Hippocampal formation (tissue), 2 donors: ENCODE measurements around the gene CAMKK1.
A peak's percentile ranks its signal among the peaks of the same experiment; 100 is the strongest.
"Not testable (repeated sequence)": the region's sequence is repeated elsewhere in the genome, so short reads cannot be mapped to it uniquely, and the experiment has no call there.

Experiments
- DNase-seq, 2 donors: peaks; one replicate each; lab custom pipeline; 2025; lab: John Stamatoyannopoulos, UW

Gene CAMKK1

DNA sequence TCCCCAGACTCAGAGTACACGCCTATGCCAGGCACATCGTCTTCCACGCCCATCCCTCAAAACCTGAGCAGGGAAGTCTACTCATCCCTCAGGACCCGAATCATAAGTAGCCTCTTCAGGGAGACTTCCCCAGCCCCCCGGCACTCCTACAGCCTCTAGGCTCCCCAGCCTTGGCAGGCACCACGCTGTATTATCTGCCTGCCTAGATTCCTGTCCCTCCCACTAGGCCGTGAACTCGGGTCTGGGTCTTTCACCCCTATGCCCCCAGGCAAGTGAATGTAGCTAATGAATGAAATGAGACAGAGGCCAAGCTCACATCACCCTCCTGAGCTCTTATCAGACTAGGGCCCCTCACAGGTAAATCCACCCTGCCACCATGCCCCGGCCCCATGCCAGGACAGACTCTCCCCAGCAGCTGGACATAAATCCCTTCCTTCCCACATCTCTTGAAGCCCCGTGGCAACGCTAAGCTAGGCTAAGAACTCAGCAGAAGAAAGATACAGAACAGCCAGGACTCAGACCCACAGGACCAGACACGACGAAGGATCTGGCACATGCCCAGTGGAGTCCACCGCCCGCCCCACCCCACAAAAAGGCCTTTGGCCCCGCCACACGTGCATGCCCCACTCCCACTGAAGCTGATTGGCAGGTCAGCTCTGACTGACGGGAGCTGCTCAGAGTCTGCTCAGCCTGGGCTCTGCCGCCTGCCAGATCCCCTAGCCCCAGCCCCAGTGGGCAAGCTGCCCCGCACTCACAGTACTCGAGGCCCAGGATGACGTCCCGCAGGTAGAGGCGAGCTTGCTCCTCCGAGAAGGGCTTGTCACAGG, 13.0 kb downstream of the CAMKK1 start:
- DNase-seq, result no peak

DNA sequence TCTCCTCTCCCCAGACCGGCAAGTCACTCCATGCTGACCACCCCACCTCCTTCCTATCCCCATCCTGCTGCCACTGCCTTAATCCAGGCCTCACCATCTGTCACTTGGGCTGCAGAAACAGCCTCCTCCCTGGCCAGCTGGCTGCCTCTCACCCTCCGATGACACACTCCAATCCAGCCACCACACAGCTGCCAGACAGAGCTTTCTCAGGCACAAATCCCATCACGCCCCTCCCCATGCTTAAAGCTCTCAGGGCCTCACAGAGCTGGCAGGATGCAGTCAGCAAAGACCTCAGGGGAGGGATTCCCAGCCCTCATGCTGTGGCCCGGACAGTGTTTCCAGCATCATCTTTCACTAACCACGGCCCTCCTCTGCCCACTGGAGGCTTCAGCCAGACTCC, 13.7 kb downstream of the CAMKK1 start:
- no peak for DNase-seq

DNA sequence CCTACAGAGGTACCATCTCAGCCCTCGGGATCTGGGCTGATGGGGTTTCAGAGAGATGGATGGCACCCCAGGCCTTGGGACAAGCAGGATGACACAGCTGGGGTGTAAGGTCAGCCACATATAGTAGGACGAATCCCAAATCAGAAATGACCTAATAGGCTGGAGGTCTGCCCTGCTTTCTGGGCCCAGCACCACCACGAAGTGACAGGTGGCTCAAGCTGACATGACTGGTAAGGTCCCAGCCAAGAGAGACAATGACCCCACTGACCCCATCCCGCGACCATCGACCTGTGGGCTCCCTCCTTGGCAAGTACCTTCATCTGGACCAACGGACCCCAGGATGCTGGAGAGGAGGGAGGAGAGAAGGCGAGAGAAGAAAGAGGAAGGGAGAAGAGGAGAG, 15.6 kb downstream of the CAMKK1 start:
- DNase-seq, result no peak

DNA sequence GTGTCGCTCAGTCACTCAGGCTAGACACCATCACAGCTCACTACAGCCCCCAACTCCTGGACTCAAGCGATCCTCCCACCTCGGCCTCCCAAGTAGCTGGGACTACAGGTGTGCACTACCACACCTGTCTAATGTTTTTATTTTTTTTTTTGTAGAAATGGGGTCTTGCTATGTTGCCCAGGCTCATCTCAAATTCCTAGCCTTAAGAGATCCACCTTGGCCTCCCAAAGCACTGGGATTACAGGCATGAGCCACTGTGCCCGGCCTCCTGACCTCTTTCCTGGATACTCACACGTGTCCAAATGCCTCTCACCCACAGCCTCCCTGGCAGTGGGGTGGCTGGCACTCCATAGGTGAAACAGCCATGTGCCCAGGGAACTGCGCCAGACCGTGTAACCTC, 17.5 kb downstream of the CAMKK1 start:
- no peak for DNase-seq

DNA sequence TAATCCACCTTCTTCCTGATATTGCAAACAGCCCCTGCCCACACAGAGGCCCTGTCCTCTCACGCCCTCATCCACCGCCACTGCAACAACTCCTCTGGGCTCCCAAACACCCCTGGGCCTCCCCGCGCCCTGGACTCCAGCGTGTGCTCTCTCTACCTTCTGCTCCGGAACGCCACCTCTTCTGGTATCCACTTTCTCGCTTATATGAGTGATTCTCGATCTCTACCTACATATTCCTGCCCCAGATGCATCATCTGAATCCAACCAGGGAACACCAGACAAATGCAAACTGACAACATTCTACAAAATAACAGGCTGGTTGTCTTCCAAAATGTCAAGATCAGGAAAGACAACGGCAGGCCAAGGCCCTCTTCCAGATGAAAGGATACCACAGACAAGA, 19.0 kb downstream of the CAMKK1 start:
- no peak for DNase-seq

DNA sequence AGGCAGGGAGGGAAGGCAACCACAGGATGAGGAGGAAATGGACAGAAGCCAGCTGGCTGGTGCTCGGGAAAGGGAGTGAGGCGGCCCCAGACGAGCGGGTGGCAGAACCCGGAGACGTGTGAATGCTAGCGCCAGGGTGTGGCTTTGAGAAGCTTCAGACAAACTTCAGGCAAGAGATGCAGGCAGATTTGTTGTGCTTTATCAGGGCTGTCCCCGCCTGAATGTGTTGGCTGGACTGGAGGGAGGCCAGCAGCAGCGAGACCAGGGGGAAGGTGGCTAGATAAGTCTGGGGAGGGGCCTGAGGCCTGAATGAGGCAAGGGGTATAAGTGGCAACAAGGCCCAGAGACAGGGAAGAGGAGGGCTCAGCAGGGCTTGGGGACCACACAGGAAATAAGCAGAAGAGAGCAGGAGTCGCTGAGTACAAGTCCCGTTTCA, 22.0 kb downstream of the CAMKK1 start:
- no peak for DNase-seq

DNA sequence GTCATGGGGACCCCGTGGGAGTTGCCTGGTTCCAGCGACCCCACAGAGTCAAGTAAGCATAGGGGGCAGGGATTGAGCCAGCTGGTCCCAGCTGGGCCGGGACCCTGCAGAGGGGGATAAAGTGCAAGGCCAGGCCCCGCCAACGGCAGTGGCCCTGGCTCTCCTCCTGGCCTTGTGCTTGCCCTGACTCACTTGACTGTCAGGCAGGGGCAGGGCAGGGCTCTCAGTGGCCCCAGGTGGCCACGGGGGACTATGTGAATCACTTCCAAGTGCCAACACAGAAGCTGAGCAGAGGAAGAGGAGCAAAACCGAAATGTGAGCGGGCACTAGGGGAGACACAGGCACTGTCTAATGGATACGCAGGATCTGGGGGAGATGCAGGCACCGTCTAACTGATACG, 25.2 kb downstream of the CAMKK1 start:
- no peak for DNase-seq

DNA sequence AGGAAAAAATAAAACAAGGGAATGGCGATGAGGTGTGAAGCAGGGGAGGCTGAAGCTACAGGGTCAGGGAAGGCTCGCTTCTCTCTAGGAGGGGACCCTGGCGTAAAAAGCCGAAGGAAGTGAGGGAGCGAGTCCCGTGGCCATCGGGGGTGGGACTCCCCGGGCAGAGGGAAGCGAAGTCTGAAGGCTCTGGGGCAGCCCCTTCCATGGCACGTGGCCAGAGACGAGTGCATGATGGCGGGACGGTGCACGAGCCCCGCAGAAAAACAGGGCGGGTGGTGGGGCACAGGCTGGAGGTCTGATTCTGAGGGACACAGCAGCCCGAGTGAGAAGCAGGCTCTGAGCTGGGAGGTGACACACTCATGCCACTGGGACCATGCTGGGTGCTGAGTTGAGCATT, 25.7 kb downstream of the CAMKK1 start:
- DNase-seq, result no peak

DNA sequence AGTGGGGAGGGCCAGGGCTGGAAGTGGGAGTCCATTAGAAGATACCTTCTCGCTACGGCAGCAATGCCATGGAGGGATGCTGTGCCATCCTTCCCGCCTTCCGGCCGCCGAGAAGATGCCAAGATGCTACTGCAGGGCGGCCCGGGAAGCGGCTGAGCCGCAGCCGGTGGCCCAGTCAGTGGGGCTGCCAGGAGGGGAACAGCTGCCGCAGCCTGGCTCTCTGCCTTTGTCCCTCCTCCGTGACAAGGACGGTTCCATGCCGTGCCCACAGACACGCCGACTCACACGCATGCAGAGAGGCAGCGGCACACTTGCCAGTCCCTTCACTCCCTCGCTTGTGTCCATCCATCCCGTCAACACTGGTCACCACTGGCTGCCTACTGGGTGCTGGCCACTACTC, 26.6 kb downstream of the CAMKK1 start:
- DNase-seq, result no peak

DNA sequence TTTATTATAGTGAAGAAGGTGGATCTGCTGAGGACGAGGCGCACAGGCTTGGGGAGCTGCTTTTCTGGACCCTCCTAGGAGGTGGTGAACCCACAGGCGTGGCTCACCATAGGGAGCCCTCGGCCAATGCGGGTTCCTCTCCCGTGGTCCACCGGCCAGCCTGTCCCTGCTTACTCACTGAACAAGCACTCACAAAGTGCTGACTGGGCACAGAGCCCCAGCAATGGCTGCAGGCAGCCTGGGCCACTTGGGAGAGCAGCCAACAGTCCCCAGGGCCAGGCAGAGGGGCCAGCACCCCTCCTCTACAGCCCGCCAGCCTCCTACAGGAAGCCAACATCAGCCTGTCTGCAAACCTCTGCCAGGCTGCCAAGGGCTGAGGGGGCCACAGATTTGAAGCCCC, 27.7 kb downstream of the CAMKK1 start:
- peak in 1 of 2 donors; percentile 37 for DNase-seq

DNA sequence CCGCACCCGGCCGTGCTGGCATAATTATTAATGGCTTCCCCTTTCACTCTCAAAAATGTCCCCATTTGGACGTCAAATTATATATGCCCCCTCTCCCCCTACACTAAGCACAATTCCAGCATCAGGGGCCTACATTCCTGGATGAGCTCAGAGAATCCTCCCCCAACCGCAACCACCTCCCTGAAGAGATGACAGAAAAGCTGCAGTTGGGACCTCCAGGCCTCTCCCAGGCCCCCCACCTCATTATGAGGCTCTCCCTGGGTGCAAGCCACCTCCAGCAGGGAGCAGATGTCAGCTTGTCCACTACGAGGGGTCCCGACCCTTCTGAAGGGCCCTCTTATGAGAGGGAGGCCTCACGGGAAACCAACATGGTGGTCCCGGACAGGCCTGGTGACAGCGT, 28.3 kb downstream of the CAMKK1 start:
- DNase-seq, result no peak

DNA sequence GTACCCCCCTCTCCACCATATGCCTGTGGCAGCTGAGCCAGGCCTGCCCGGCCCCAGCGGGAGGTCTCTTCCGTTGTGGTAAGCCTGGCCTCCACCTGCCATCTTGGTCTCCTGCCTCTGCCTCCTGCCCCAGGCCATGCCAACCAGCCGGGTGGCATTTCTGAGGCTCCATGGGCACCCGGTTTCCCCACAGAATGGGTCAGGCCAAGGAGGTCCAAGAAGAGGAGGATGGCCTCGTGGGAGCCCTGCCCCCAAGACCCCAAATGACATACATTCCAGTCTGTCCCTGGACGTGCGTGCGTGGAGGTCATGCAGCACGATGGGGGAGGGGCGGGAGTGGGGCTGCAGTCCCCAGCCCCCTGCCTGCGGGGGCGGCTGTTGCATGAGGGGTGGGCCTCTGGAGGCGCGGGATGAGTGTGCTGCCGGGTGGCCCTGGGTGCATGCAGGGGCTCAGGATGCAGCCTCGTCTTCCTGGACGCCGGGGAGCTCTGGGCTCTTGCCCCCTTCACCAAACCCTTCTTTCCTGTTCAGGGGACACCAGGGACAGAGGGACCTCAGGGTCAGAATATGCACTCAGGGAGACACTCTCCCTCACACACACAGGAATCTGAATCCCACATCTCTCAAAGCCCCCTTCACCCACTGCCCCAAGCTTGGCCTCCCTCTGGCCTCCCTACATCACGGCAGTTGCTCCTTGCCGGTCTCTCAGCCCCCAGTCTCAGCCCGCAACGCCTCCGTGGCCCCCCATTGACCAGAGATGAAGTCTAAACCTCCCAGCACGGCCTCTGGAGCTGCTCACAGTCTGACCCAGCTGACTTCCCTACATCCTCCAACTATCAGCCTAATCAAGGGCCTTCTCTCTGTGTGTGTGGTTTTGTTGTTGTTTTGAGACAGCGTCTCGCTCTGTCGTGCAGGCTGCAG, 30.8 kb downstream of the CAMKK1 start:
- DNase-seq, result no peak

DNA sequence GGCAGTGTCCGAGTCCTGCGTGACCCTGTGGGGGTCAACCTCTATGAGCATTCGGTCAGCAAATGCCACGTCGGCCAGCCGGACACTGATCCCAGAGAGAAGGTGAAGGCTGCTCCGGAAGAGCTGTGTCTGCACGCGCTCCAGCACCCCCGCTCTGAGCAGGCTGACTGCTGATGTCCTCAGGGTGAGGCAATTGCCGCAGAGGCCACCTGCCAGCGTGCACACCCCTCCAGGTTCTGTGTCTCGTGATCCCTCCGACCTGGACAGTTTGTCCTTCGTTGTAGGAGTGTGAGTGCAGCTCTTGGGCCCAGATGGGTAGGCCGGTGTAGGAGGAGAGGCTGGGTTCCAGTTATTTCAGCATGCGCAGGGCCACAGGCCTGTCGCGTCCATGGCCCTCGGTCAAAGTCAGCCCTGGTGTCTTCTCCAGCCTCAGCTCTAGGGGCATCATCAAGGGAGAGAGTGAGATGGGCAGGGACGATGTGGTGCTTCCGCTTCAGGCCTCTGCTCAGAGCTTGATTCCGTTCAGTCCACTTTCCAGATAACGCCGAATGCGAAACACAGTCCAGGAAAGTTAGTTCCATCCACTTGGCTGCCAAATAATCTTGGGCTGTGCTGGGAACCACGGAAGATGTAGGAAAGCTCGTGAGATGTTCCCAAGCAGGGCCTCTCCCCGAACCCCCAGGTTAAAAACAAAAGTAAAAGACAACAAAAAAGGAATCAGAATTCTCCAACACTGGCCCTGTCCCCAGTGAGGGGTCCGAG, 31.7 kb downstream of the CAMKK1 start:
- no peak for DNase-seq

DNA sequence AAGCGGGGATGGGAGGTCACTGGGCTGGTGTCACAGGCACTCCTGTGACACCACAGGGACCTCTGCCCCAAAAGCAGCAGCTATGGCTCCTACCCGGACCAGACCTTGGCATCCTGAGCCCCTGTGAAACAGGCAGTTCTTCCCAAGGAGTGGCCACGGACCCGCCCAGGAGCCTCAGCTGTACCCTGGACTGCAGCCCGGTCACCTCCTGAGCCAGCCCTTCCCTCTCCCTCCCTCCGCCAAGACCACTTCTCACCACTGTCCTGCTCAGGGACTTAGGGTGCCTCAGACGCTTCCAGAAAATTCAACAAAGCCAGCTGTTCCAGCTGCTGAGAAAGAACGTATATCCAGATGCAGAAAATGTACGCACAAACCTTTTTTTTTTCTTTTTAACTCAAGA, 32.9 kb downstream of the CAMKK1 start:
- no peak for DNase-seq

DNA sequence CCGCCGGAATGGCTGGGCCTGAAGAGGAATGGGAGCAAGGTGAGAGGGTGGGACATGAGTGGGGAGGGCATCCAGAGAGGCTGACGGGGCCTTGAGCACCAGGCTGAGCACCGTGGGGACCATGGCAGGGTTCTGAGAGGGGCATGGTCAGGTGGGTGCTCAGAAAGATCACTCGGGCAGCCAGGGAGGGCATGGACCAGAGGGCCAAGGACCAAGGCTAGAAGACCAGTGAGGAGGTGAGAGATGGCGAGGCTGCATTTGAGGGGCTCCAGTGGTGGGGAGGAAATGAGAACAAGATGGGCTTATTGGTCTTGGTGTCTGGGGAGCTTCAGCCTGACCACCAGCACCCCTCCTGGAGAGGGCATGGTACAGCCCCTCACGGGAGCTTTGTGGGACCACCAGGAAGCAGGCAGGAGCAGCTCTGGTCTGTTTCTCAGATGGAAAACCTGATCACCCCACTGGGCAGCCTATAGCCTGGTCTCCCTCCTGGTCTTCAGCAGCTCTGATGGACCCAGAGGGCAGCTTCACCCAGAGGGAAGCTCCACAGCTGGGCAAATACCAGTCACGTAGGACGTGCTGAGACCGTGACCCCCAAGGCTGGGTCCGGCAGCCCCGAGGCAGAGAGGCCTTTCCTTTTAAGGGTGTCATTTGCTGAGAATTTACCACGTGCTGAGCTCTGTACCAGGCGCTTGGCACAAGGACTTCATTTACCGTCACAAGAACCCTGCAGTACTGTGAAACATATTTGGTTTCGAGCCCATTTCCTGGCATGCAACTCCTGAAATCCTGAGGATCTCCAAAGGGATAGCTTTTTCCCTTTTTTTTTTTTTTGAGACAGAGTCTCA, 35.4 kb downstream of the CAMKK1 start:
- DNase-seq, result no peak

DNA sequence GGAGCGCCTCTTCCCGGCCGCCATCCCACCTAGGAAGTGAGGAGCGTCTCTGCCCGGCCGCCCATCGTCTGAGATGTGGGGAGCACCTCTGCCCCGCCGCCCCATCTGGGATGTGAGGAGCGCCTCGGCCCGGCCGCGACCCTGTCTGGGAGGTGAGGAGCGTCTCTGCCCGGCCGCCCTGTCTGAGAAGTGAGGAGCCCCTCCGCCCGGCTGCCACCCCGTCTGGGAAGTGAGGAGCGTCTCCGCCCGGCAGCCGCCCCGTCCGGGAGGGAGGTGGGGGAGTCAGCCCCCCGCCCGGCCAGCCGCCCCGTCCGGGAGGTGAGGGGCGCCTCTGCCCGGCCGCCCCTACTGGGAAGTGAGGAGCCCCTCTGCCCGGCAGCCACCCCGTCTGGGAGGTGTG, 38.6 kb downstream of the CAMKK1 start:
- DNase-seq, result not testable (repeated sequence)

DNA sequence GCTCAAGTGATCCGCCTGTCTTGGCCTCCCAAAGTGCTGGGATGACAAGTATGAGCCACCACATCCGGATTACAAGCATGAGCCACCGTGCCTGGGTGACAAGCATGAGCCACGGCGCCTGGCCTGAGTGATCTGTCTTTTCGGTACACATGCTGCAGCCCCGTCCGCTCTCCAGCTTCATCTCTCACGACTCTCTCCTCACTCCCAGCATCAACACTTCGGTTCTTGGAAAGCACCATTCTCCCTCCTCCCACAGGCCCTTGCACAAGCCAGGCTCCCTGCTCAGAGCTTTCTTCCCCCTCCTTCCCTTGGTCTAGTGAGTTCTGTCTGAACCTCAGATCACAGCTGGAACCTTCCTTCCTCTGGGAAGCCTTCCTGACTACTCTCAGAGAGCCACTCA, 40.3 kb downstream of the CAMKK1 start:
- DNase-seq, result no peak

DNA sequence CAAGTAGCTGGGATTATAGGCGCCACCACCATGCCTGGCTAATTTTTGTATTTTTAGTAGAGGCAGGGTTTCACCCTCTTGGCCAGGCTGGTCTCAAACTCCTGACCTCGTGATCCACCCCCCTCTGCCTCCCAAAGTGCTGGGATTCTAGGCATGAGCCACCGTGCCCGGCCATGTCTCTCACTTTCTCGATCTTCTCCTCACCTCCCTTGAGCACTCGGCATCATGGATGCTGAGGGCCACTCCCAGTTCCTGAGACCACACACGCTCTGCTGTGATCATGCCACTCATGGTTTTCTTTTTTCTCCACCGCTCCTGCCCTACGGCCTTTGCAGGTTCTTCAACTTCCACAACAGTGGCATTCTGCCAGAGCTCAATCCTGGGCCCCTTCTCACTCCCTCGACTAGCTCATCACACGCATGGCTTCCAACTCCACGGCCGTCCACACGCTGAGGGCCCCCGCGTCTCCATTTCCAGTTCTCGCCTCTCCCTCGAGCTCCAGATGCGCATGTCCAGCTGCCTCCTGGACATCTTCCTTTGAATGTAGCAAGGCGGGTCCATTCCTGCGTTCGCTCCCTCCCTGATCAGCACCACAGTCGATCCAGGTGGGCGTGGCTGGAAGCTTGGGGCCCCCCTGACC, 41.3 kb downstream of the CAMKK1 start:
- no peak for DNase-seq

DNA sequence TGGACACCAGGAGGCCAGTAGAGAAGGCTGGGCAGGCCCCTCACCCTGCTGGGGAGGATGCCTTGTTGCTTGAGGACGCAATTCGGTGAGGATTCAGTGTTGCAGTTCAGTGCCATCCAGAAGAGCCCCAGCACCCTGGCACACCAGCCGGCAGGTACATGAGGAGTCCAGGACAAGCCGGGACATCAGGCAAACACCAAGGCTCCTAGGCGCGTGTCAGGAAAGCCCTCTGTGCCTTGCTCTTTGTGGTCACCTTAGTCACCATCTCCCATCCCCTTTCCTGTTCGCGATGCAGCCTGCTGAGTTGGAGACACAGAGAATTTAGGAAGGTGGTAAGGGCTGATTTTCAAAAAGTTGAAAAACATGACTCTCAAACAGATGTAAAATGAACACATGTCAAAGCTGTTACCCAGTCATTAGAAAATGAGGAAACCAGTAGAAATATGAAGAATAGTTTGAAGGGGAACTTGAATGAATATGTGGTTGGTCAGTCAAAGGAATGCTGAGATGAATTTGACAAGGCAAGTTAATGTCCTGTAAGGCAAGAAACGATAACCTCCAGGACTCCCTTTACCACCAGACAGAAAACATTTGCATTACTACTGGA, 44.5 kb downstream of the CAMKK1 start:
- DNase-seq, result no peak

DNA sequence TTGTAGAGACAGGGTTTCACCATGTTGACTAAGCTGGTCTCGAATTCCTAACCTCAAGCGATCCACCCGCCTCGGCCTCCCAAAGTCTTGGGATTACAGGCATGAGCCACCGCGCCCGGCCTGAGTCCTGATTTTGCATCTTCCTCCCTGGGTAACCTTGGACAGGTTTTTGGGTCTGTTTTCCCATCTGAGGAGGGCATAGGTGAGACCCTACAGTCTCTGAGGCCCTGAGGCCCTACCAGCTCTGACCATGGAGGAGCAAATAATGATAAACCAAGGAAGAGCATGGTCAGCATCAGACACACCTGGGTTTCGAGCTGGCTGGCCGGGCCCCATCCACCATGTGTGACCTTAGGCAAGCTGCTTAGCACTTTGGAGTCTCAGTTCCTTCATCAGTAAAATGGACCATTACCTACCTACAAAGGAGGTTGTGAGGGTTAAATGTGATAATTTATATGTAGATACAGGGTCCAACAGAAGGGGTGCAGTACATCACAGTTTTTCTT, 45.6 kb downstream of the CAMKK1 start:
- DNase-seq, result no peak
